C4-2B (cell line): ENCODE results near the gene GPR17.

ENCODE experiments used
- ZFX ChIP-seq: fragments of 450-650 bp; IDR thresholded peaks from 2 replicates; pipeline ENCODE4 v1.6.1; 2017
- TF ChIP-seq, protein P1 (sequence below): fragments of 450-650 bp; conservative IDR thresholded peaks from 2 replicates; pipeline ENCODE4 v1.5.1; 2017; ENCODE audit warnings: mild to moderate bottlenecking

DNA sequence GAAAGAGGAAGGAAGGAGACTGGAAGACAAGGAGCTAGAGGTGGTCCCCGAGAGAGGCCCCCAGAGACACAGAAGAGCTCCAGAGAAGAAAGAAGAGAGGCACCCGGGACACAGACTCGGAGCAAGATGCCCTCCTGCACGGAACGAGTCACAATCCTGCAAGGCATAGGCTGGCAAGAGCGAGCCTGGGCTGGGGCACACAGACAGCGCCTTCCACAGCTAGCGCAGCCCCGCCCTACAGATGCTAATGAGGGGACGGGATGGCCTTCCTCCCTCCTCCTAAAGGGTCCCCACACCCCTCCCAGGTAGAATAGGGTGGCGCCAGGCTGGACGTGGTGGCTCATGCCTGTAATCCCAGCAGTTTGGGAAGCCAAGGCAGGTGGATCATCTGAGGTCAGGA, 19.8 kb upstream of the GPR17 start:
- TF ChIP-seq, protein P1, sequence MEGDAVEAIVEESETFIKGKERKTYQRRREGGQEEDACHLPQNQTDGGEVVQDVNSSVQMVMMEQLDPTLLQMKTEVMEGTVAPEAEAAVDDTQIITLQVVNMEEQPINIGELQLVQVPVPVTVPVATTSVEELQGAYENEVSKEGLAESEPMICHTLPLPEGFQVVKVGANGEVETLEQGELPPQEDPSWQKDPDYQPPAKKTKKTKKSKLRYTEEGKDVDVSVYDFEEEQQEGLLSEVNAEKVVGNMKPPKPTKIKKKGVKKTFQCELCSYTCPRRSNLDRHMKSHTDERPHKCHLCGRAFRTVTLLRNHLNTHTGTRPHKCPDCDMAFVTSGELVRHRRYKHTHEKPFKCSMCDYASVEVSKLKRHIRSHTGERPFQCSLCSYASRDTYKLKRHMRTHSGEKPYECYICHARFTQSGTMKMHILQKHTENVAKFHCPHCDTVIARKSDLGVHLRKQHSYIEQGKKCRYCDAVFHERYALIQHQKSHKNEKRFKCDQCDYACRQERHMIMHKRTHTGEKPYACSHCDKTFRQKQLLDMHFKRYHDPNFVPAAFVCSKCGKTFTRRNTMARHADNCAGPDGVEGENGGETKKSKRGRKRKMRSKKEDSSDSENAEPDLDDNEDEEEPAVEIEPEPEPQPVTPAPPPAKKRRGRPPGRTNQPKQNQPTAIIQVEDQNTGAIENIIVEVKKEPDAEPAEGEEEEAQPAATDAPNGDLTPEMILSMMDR = no peak
- TF ChIP-seq ZFX = no peak
